Neural crest cell (in vitro differentiated cells): Measurements from ENCODE around the gene CFAP54. TPM values are rescaled to one million over a fixed set of nuclear protein-coding genes. Genes with fewer than 3 reads are reported as not detected.

Experiments used
- DNase-seq: peaks from one replicate; pipeline ENCODE4 v3.0.0; 2021; ENCODE audit warnings: low read depth, mixed read lengths, low spot score
- H3K27ac Mint-ChIP-seq: one replicate; pipeline ENCODE4 v1.8.0; 2021; ENCODE audit warnings: mild to moderate bottlenecking, mixed read lengths; ENCODE audit not compliant: unreplicated experiment
- H3K27me3 Mint-ChIP-seq: 2 replicates; pipeline ENCODE4 v1.8.0; 2021; ENCODE audit warnings: low read depth, mild to moderate bottlenecking, mixed read lengths
- H3K36me3 Mint-ChIP-seq: 2 replicates; pipeline ENCODE4 v1.8.0; 2021; ENCODE audit warnings: low read depth, mild to moderate bottlenecking, mixed read lengths
- H3K4me1 Mint-ChIP-seq: 2 replicates; pipeline ENCODE4 v1.8.0; 2021; ENCODE audit warnings: mixed read lengths
- H3K4me3 Mint-ChIP-seq: one replicate; pipeline ENCODE4 v1.8.0; 2021; ENCODE audit warnings: mild to moderate bottlenecking, mixed read lengths
- H3K9me3 Mint-ChIP-seq: 2 replicates; pipeline ENCODE4 v1.8.0; 2021; ENCODE audit warnings: mixed read lengths
- CTCF ChIP-seq: fragments of 200-600 bp; sonication (generic); conservative IDR thresholded peaks from 2 replicates; pipeline ENCODE4 v1.5.0; 2021; ENCODE audit warnings: antibody characterized with exemption, mild to moderate bottlenecking
- total RNA-seq: library from RNA; stranded (reverse); gene quantifications from 2 replicates; pipeline ENCODE4 v1.2.1, GENCODE V29; 2021

Gene CFAP54
- total RNA-seq, 1 donor from 2014 or later: 3.1 TPM

GRCh38 chr12:96445691-96446583 is 43.4 kb upstream of the CFAP54 start:
- no peak for TF ChIP-seq CTCF
- H3K4me3 Mint-ChIP-seq: no peak overlapping the region
- DNase-seq: no peak
- H3K9me3 Mint-ChIP-seq: peaks cover 6% of the 10 kb centered on the region
- no peaks in the 10 kb centered on the region for H3K36me3 Mint-ChIP-seq
- no peaks in the 10 kb centered on the region for H3K27me3 Mint-ChIP-seq
- peaks cover 14% of the 10 kb centered on the region for H3K4me1 Mint-ChIP-seq
- no peak overlapping the region for H3K27ac Mint-ChIP-seq

- no peaks in the 10 kb centered on the region for H3K36me3 Mint-ChIP-seq
- no peak for DNase-seq
Observed at GRCh38 chr12:96447256-96447655, 42.1 kb upstream of the CFAP54 start.

GRCh38 chr12:96448300-96448699 is 41.1 kb upstream of the CFAP54 start:
- H3K27ac Mint-ChIP-seq: no peak overlapping the region
- no peak for DNase-seq

More at GRCh38 chr12:96447256-96447655, 42.1 kb upstream of the CFAP54 start:
- Mint-ChIP-seq H3K9me3 (peaks cover 6% of the 10 kb centered on the region), H3K4me3 (no peak overlapping the region), H3K27me3 (no peaks in the 10 kb centered on the region), H3K27ac (no peak overlapping the region), H3K4me1 (peaks cover 14% of the 10 kb centered on the region)
- TF ChIP-seq CTCF: no peak

GRCh38 chr12:96452261-96452922 is 37.0 kb upstream of the CFAP54 start:
- Mint-ChIP-seq H3K4me1 (no peaks in the 10 kb centered on the region), H3K27me3 (no peaks in the 10 kb centered on the region), H3K27ac (no peak overlapping the region), H3K4me3 (no peak overlapping the region), H3K9me3 (peaks cover 9% of the 10 kb centered on the region), H3K36me3 (no peaks in the 10 kb centered on the region)
- no peak for TF ChIP-seq CTCF
- no peak for DNase-seq

More at GRCh38 chr12:96448300-96448699, 41.1 kb upstream of the CFAP54 start:
- Mint-ChIP-seq H3K36me3 (no peaks in the 10 kb centered on the region), H3K9me3 (peaks cover 9% of the 10 kb centered on the region), H3K4me3 (no peak overlapping the region), H3K27me3 (no peaks in the 10 kb centered on the region), H3K4me1 (peaks cover 6% of the 10 kb centered on the region)
- no peak for TF ChIP-seq CTCF

- H3K27ac Mint-ChIP-seq: no peak overlapping the region
- no peak for DNase-seq
- H3K4me1 Mint-ChIP-seq: no peaks in the 10 kb centered on the region
- no peaks in the 10 kb centered on the region for H3K27me3 Mint-ChIP-seq
- peaks cover 9% of the 10 kb centered on the region for H3K9me3 Mint-ChIP-seq
- no peak overlapping the region for H3K4me3 Mint-ChIP-seq
- no peak for TF ChIP-seq CTCF
- H3K36me3 Mint-ChIP-seq: no peaks in the 10 kb centered on the region
Observed at GRCh38 chr12:96454396-96454795, 35.0 kb upstream of the CFAP54 start.
